ENCODE measurements around the gene NAALADL2.

DNA sequence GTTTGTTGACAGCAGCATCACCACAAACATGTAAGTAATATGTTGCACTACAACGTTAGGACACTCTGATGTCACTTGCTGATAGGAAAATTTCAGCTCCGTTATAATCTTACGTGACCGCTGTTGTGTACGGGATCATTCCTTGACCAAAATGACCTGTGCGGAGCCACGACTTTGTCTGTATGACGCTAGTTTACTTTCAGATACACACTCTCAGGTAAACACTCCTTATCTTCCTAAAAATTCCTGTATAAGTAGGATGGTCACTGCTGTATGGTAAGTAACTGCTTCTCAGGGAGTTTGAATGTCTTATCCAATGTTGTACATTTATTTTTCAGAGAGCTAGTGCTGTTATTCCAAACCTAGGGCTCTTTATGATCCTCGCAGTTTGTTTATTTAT is 410.3 kb downstream of the NAALADL2 start:
- TF ChIP-seq, protein P1, sequence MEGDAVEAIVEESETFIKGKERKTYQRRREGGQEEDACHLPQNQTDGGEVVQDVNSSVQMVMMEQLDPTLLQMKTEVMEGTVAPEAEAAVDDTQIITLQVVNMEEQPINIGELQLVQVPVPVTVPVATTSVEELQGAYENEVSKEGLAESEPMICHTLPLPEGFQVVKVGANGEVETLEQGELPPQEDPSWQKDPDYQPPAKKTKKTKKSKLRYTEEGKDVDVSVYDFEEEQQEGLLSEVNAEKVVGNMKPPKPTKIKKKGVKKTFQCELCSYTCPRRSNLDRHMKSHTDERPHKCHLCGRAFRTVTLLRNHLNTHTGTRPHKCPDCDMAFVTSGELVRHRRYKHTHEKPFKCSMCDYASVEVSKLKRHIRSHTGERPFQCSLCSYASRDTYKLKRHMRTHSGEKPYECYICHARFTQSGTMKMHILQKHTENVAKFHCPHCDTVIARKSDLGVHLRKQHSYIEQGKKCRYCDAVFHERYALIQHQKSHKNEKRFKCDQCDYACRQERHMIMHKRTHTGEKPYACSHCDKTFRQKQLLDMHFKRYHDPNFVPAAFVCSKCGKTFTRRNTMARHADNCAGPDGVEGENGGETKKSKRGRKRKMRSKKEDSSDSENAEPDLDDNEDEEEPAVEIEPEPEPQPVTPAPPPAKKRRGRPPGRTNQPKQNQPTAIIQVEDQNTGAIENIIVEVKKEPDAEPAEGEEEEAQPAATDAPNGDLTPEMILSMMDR (conservative IDR thresholded peaks at IDR 0.05 in 1 of 2, IDR thresholded peaks at IDR 0.05 in 1 of 2; ENCODE audit: extremely low read depth in 1 of 2, insufficient read depth in 1 of 2, low read depth in 1 of 2, low read length in 2 of 2), result no peak
- TF ChIP-seq EZH2 (IDR thresholded peaks at IDR 0.05; ENCODE audit: borderline replicate concordance, low read length), result no peak

All from mammary epithelial cell (primary cell).